ENCODE data around the gene NOL4L.

DNA sequence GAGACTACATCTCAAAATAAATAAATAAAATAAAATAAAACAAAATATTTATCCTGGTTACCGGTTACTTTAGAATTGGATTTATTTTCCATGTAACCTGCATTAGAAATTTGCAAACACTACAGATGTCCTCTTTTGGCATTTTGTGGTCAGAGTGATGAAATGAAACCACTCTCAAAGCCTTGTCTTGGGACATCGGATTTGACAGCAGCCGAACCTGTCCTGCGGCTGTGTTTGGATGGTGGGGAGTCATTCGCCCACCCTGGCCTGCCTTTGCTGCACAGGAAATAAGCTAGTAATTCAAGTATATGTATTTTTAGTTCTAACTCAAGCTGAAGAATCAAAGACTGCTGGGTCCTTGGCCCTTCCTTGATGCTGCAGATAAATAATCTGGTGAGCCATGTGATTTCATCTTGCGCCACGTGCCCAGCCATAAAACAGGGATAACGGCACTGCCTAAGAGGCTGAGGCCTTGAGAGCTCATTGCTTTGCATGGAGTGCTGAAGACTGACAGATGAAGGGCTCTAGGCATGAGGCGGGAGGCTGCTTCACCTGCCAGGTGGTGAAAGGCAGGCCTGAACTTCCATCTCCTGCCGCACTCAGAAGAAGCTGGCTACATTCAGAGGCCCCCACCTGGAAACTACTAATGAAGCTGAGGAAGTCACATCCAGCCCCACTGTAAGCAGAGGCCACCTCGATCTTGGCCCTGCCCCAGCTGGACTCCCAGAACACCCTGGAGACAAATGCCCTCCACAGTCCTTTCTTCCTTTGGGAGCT is 76.9 kb downstream of the NOL4L start:
- TF ChIP-seq POLR2AphosphoS5 (IDR thresholded peaks at IDR 0.05; ENCODE audit: insufficient read depth, low read depth, low read length) (no peak), POLR2A (IDR thresholded peaks at IDR 0.05; ENCODE audit: low read depth, low read length) (no peak), FOS (IDR thresholded peaks at IDR 0.05; ENCODE audit: borderline replicate concordance, insufficient read depth, low read length) (no peak), EZH2 (IDR thresholded peaks at IDR 0.05; ENCODE audit: borderline replicate concordance, low read depth, low read length, severe bottlenecking) (no peak), MYC (IDR thresholded peaks at IDR 0.05; ENCODE audit: low read depth, low read length) (no peak), JUN (IDR thresholded peaks at IDR 0.05; ENCODE audit: borderline replicate concordance, insufficient read depth, insufficient read length, low read depth) (no peak), GATA2 (IDR thresholded peaks at IDR 0.05; ENCODE audit: insufficient read depth, insufficient read length, low read depth, low read length) (no peak)
- TF ChIP-seq, protein P1, sequence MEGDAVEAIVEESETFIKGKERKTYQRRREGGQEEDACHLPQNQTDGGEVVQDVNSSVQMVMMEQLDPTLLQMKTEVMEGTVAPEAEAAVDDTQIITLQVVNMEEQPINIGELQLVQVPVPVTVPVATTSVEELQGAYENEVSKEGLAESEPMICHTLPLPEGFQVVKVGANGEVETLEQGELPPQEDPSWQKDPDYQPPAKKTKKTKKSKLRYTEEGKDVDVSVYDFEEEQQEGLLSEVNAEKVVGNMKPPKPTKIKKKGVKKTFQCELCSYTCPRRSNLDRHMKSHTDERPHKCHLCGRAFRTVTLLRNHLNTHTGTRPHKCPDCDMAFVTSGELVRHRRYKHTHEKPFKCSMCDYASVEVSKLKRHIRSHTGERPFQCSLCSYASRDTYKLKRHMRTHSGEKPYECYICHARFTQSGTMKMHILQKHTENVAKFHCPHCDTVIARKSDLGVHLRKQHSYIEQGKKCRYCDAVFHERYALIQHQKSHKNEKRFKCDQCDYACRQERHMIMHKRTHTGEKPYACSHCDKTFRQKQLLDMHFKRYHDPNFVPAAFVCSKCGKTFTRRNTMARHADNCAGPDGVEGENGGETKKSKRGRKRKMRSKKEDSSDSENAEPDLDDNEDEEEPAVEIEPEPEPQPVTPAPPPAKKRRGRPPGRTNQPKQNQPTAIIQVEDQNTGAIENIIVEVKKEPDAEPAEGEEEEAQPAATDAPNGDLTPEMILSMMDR (IDR thresholded peaks at IDR 0.05; ENCODE audit: extremely low read depth in 1 of 2, insufficient read depth in 1 of 2, low read depth in 1 of 2, low read length in 2 of 2): no peak
- TF ChIP-seq, protein P2, sequence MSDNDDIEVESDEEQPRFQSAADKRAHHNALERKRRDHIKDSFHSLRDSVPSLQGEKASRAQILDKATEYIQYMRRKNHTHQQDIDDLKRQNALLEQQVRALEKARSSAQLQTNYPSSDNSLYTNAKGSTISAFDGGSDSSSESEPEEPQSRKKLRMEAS (IDR thresholded peaks at IDR 0.05; ENCODE audit: insufficient read depth, insufficient read length): no peak

Measured in endothelial cell of umbilical vein (primary cell).